IMR-90 (cell line): ENCODE results near the gene DNPH1. TPM values are rescaled to one million over a fixed set of nuclear protein-coding genes. Genes with fewer than 3 reads are reported as not detected.

Source experiments
- ATAC-seq: fragments of 200-7000 bp; cut with Tn5 transposase; 2 replicates; pipeline ENCODE4 v1.9.1; 2020; ENCODE audit warnings: low read depth, mild to moderate bottlenecking, moderate library complexity
- BruUV-seq: library from RNA; stranded (reverse); fragments of 400-500 nt; replicated peaks from 2 replicates; lab custom pipeline; 2021; lab: Mats Ljungman, UMichigan
- CTCF ChIA-PET: fragments of 300-600 bp; formaldehyde crosslinking; extraction: SDS; loops from one replicate; lab custom pipeline; 2021; ENCODE audit warnings: antibody characterized with exemption; lab: Yijun Ruan, JAX
- POLR2A ChIA-PET: fragments of 300-600 bp; sonication (Branson Sonifier 250); formaldehyde crosslinking; loops from one replicate; lab custom pipeline; 2022; ENCODE audit warnings: antibody characterized with exemption; ENCODE audit not compliant: unreplicated experiment; lab: Charles Lee
- DNase-seq: peaks from one replicate; pipeline ENCODE4 v3.0.0; 2013
- H2AFZ ChIP-seq: replicated peaks from 2 replicates; pipeline ENCODE3; 2013; ENCODE audit warnings: low read length, mild to moderate bottlenecking; ENCODE audit not compliant: poor library complexity
- H2AK5ac ChIP-seq: 2 replicates; pipeline ENCODE4 v1.6.1; 2013; ENCODE audit warnings: low read depth, low read length, inconsistent platforms
- H2AK9ac ChIP-seq: replicated peaks from 2 replicates; pipeline ENCODE3; 2013; ENCODE audit warnings: mild to moderate bottlenecking, low read depth, low read length, moderate library complexity; ENCODE audit not compliant: poor library complexity
- H2BK120ac ChIP-seq: 2 replicates; pipeline ENCODE4 v1.6.1; 2013; ENCODE audit warnings: low read depth, low read length, inconsistent platforms
- H2BK15ac ChIP-seq: 3 replicates; pipeline ENCODE4 v1.6.1; 2013; ENCODE audit warnings: low read depth, low read length, inconsistent platforms
- H2BK20ac ChIP-seq: 2 replicates; pipeline ENCODE4 v1.6.1; 2013; ENCODE audit warnings: low read depth, mild to moderate bottlenecking, inconsistent platforms, low read length, moderate library complexity
- H2BK5ac ChIP-seq: 2 replicates; pipeline ENCODE4 v1.6.1; 2013; ENCODE audit warnings: mild to moderate bottlenecking, low read depth, low read length, inconsistent platforms; ENCODE audit not compliant: poor library complexity, severe bottlenecking
- H3K14ac ChIP-seq: replicated peaks from 2 replicates; pipeline ENCODE4 v1.6.1; 2013; ENCODE audit warnings: low read depth, low read length, inconsistent platforms
- H3K18ac ChIP-seq: 2 replicates; pipeline ENCODE4 v1.6.1; 2013; ENCODE audit warnings: low read depth, low read length, control low read depth
- H3K23ac ChIP-seq: 2 replicates; pipeline ENCODE4 v1.6.1; 2013; ENCODE audit warnings: low read depth, low read length, inconsistent platforms
- H3K27ac ChIP-seq: 2 replicates; pipeline ENCODE4 v1.5.1; 2013; ENCODE audit warnings: mild to moderate bottlenecking, control low read depth, low read length; ENCODE audit not compliant: insufficient read depth
- H3K27me3 ChIP-seq: 2 replicates; pipeline ENCODE4 v1.6.1; 2013; ENCODE audit warnings: low read length; ENCODE audit not compliant: control insufficient read depth, insufficient read depth
- H3K36me3 ChIP-seq: 2 replicates; pipeline ENCODE4 v1.6.1; 2013; ENCODE audit warnings: low read length, mixed read lengths; ENCODE audit not compliant: control insufficient read depth, insufficient read depth
- H3K4ac ChIP-seq: 2 replicates; pipeline ENCODE4 v1.6.1; 2013; ENCODE audit warnings: low read depth, low read length, inconsistent platforms
- H3K4me1 ChIP-seq: 2 replicates; pipeline ENCODE4 v1.6.1; 2013; ENCODE audit warnings: low read length, mixed read lengths; ENCODE audit not compliant: control insufficient read depth, insufficient read depth
- H3K4me2 ChIP-seq: 2 replicates; pipeline ENCODE4 v1.6.1; 2013; ENCODE audit warnings: low read depth, mild to moderate bottlenecking, control low read depth, low read length, moderate library complexity
- H3K4me3 ChIP-seq: 2 replicates; pipeline ENCODE4 v1.5.1; 2013; ENCODE audit warnings: low read depth, mild to moderate bottlenecking, control low read depth, low read length, moderate library complexity; ENCODE audit not compliant: insufficient read depth
- H3K56ac ChIP-seq: 2 replicates; pipeline ENCODE4 v1.6.1; 2013; ENCODE audit warnings: low read length, inconsistent platforms; ENCODE audit not compliant: insufficient read depth; ENCODE audit errors: extremely low read depth
- H3K79me1 ChIP-seq, 2 experiments: 2 replicates each; pipeline ENCODE4 v1.6.1; 2013; ENCODE audit warnings: low read length in 2 of 2, inconsistent platforms in 1 of 2, low read depth in 1 of 2
- H3K9ac ChIP-seq: 2 replicates; pipeline ENCODE4 v1.6.1; 2013; ENCODE audit warnings: low read depth, low read length, control low read depth
- H3K9me1 ChIP-seq: 2 replicates; pipeline ENCODE4 v1.6.1; 2013; ENCODE audit warnings: low read length, inconsistent platforms; ENCODE audit not compliant: insufficient read depth
- H3K9me3 ChIP-seq: 2 replicates; pipeline ENCODE4 v1.6.1; 2013; ENCODE audit warnings: low read length; ENCODE audit not compliant: control insufficient read depth, insufficient read depth
- H4K20me1 ChIP-seq: 2 replicates; pipeline ENCODE4 v1.6.1; 2013; ENCODE audit warnings: low read length, inconsistent platforms; ENCODE audit not compliant: insufficient read depth
- H4K5ac ChIP-seq: 2 replicates; pipeline ENCODE4 v1.6.1; 2013; ENCODE audit warnings: mild to moderate bottlenecking, low read depth, low read length, control low read depth
- H4K8ac ChIP-seq, 2 experiments: 2 replicates each; pipeline ENCODE4 v1.6.1; 2013; ENCODE audit warnings: low read depth in 2 of 2, low read length in 2 of 2, control low read depth in 1 of 2, inconsistent platforms in 1 of 2
- H4K91ac ChIP-seq: 2 replicates; pipeline ENCODE4 v1.6.1; 2013; ENCODE audit warnings: low read depth, low read length, inconsistent platforms; ENCODE audit not compliant: insufficient read depth
- BHLHE40 ChIP-seq: fragments of 150-350 bp; IDR thresholded peaks from 2 replicates; pipeline ENCODE4 v1.6.1; 2016; ENCODE audit warnings: mild to moderate bottlenecking, low read depth, low read length
- CEBPB ChIP-seq: IDR thresholded peaks from 2 replicates; pipeline ENCODE4 v1.6.1; 2012; ENCODE audit warnings: low read depth, low read length, improper control_type of control experiment
- CHD1 ChIP-seq: IDR thresholded peaks from 2 replicates; pipeline ENCODE4 v1.6.1; 2012; ENCODE audit warnings: low read depth, low read length, improper control_type of control experiment
- FOS ChIP-seq: fragments of 150-350 bp; IDR thresholded peaks from 2 replicates; pipeline ENCODE4 v1.6.1; 2016; ENCODE audit warnings: low read depth, low read length
- MAFK ChIP-seq: IDR thresholded peaks from 2 replicates; pipeline ENCODE4 v1.6.1; 2012; ENCODE audit warnings: low read depth, low read length, improper control_type of control experiment
- MAZ ChIP-seq: IDR thresholded peaks from 2 replicates; pipeline ENCODE4 v1.6.1; 2012; ENCODE audit warnings: low read depth, mild to moderate bottlenecking, low read length, improper control_type of control experiment, moderate library complexity, borderline replicate concordance
- MXI1 ChIP-seq: IDR thresholded peaks from 2 replicates; pipeline ENCODE4 v1.6.1; 2012; ENCODE audit warnings: low read depth, mild to moderate bottlenecking, low read length, moderate library complexity, borderline replicate concordance
- NFE2L2 ChIP-seq: fragments of 150-350 bp; IDR thresholded peaks from 2 replicates; pipeline ENCODE4 v1.6.1; 2016; ENCODE audit warnings: low read depth, mild to moderate bottlenecking, low read length
- POLR2A ChIP-seq: IDR thresholded peaks from 2 replicates; pipeline ENCODE4 v1.6.1; 2012; ENCODE audit warnings: mild to moderate bottlenecking, low read depth, low read length
- RAD21 ChIP-seq: IDR thresholded peaks from 2 replicates; pipeline ENCODE4 v1.6.1; 2012; ENCODE audit warnings: low read length, improper control_type of control experiment
- RCOR1 ChIP-seq: IDR thresholded peaks from 2 replicates; pipeline ENCODE4 v1.6.1; 2012; ENCODE audit warnings: mild to moderate bottlenecking, low read length, improper control_type of control experiment; ENCODE audit not compliant: insufficient replicate concordance
- RFX5 ChIP-seq: IDR thresholded peaks from 2 replicates; pipeline ENCODE4 v1.8.0; 2012; ENCODE audit warnings: low read depth, mild to moderate bottlenecking, low read length, moderate library complexity
- SMC3 ChIP-seq: fragments of 150-350 bp; IDR thresholded peaks from 2 replicates; pipeline ENCODE4 v1.6.1; 2016; ENCODE audit warnings: low read depth, mild to moderate bottlenecking, antibody characterized with exemption, low read length, moderate library complexity
- WGBS, 2 experiments: methylation state at CpG; one replicate each; pipeline versions ENCODE4 v1.1.5 to v1.1.7; 2013; ENCODE audit warnings: missing lambda C conversion rate in 2 of 2; ENCODE audit not compliant: insufficient read length in 1 of 2; ENCODE audit errors: extremely low coverage in 2 of 2; 5-methylcytosine and 5-hydroxymethylcytosine counted together
- dilution Hi-C: fragments of 300-500 bp; cut with HindIII; formaldehyde crosslinking; loops from one replicate; pipeline ENCODE4 v1.14.3; 2018; ENCODE audit warnings: low sequenced_read_pairs; ENCODE audit not compliant: unreplicated experiment
- in situ Hi-C: fragments of 300-500 bp; cut with MboI; formaldehyde crosslinking; loops from 3 replicates; pipeline ENCODE4 v1.14.3; 2019; ENCODE audit warnings: low sequenced_read_pairs, inconsistent platforms, mixed read lengths
- intact Hi-C: fragments of 100-400 bp; cut with micrococcal nuclease; formaldehyde crosslinking; loops from 2 replicates; pipeline ENCODE4 v1.10.0; 2022
- polyA plus RNA-seq, 3 experiments: library from polyadenylated mRNA; depleted of rRNA; stranded (reverse); fragments of >200 nt; gene quantifications; 2 replicates each; pipeline ENCODE4 v1.2.3, GENCODE V29; 2012; ENCODE audit warnings: low replicate concordance in 1 of 3
- total RNA-seq: library from RNA; depleted of rRNA; stranded (reverse); fragments of >200 nt; gene quantifications from 2 replicates; pipeline ENCODE4 v1.2.3, GENCODE V29; 2012
- TF ChIP-seq, protein P1 (sequence below): fragments of 150-350 bp; IDR thresholded peaks from 2 replicates; pipeline ENCODE4 v1.6.1; 2016; ENCODE audit warnings: low read depth, mild to moderate bottlenecking, low read length, moderate library complexity, borderline replicate concordance
- TF ChIP-seq, protein P2 (sequence below): conservative IDR thresholded peaks from 2 replicates; pipeline ENCODE4 v1.5.1; 2012; ENCODE audit warnings: mild to moderate bottlenecking, low read depth, low read length, improper control_type of control experiment
- TF ChIP-seq, protein P3 (sequence below): fragments of 150-350 bp; IDR thresholded peaks from 2 replicates; pipeline ENCODE4 v1.6.1; 2017; ENCODE audit warnings: mild to moderate bottlenecking, antibody characterized with exemption, low read length, low read depth

DNPH1 gene
- total and polyA plus RNA-seq, 2 of the 4 experiments (the other 2 are of a cell fraction): 19.0 to 47.8 TPM

DNA sequence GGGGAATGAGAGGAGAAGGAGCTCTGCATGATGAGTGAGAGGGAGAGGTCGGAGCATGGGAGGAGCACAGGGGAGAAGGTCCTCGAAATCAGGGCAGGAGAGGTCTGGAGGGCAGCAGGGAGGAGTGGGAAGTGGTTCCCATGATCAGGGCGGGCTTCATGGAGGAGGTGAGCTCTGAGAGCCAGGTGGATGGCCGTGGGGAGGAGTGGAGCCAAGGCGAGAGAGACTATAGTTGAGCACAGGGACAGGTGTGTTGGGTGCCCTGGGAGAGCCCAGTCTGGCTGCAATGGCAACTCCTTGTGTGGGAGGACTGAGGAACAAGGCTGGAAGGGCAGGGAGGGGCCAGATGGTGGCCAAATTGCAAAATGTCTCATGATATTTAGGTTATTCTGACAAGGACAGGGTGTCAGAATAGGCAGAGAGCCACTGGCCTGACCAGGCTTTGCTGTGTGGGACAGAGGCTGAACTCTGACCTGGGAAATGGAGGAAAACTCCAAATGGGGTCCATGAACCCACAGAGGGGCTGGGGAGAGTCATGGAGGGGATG lies 35.4 kb upstream of the DNPH1 start:
- Histone ChIP-seq H4K20me1 (no peaks in the 10 kb centered on the region), H3K56ac (no peak overlapping the region), H2BK120ac (no peak overlapping the region), H2BK5ac (no peak overlapping the region), H2AFZ (peak overlapping the region; percentile 40), H3K36me3 (no peaks in the 10 kb centered on the region), H3K9me3 (no peaks in the 10 kb centered on the region), H3K9ac (no peak overlapping the region), H2AK9ac (peak overlapping the region; percentile 47), H3K79me1 (no peaks in the 10 kb centered on the region), H4K8ac (no peak overlapping the region), H3K14ac (no peak overlapping the region), H3K9me1 (peaks cover 8% of the 10 kb centered on the region), H3K4me3 (no peak overlapping the region), H2BK20ac (no peak overlapping the region), H4K5ac (no peak overlapping the region), H4K91ac (no peak overlapping the region), H3K27me3 (peaks cover 42% of the 10 kb centered on the region), H3K4me2 (no peak overlapping the region), H3K27ac (no peak overlapping the region), H3K4me1 (peaks cover 2% of the 10 kb centered on the region; the same call in 1 of the 2 replicates), H3K18ac (no peak overlapping the region), H2BK15ac (no peak overlapping the region), H3K23ac (no peak overlapping the region), H3K4ac (no peak overlapping the region), H2AK5ac (no peak overlapping the region)
- in situ Hi-C loops: loop anchor here (5.0 kb wide), 1 partner anchor 68 kb away; no protein-coding TSS in a partner anchor
- ATAC-seq: no peak
- dilution Hi-C loops: no loop called here
- BruUV-seq: no TSS peak
- intact Hi-C loops: no loop called here
- ChIA-PET CTCF (interaction anchor here (0.6 to 2.1 kb wide), 2 partner anchors 69 to 508 kb away, joined by 3 to 6 read pairs; no protein-coding TSS in a partner anchor), POLR2A (no interaction called here)
- DNase-seq: no peak
- 80% methylated on average over 3 of the region's 5 CpGs; no CpG with 5 or more reads in 1 of the 2 experiments for WGBS, 2 experiments
- TF ChIP-seq, protein P1, sequence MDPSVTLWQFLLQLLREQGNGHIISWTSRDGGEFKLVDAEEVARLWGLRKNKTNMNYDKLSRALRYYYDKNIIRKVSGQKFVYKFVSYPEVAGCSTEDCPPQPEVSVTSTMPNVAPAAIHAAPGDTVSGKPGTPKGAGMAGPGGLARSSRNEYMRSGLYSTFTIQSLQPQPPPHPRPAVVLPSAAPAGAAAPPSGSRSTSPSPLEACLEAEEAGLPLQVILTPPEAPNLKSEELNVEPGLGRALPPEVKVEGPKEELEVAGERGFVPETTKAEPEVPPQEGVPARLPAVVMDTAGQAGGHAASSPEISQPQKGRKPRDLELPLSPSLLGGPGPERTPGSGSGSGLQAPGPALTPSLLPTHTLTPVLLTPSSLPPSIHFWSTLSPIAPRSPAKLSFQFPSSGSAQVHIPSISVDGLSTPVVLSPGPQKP: no peak
- TF ChIP-seq RFX5 (no peak), FOS (no peak), SMC3 (no peak), MAFK (no peak), RAD21 (no peak), MXI1 (no peak), CHD1 (no peak), NFE2L2 (no peak), MAZ (no peak), POLR2A (no peak), RCOR1 (no peak), CEBPB (no peak), BHLHE40 (no peak)
- TF ChIP-seq, protein P2, sequence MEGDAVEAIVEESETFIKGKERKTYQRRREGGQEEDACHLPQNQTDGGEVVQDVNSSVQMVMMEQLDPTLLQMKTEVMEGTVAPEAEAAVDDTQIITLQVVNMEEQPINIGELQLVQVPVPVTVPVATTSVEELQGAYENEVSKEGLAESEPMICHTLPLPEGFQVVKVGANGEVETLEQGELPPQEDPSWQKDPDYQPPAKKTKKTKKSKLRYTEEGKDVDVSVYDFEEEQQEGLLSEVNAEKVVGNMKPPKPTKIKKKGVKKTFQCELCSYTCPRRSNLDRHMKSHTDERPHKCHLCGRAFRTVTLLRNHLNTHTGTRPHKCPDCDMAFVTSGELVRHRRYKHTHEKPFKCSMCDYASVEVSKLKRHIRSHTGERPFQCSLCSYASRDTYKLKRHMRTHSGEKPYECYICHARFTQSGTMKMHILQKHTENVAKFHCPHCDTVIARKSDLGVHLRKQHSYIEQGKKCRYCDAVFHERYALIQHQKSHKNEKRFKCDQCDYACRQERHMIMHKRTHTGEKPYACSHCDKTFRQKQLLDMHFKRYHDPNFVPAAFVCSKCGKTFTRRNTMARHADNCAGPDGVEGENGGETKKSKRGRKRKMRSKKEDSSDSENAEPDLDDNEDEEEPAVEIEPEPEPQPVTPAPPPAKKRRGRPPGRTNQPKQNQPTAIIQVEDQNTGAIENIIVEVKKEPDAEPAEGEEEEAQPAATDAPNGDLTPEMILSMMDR: no peak
- TF ChIP-seq, protein P3, sequence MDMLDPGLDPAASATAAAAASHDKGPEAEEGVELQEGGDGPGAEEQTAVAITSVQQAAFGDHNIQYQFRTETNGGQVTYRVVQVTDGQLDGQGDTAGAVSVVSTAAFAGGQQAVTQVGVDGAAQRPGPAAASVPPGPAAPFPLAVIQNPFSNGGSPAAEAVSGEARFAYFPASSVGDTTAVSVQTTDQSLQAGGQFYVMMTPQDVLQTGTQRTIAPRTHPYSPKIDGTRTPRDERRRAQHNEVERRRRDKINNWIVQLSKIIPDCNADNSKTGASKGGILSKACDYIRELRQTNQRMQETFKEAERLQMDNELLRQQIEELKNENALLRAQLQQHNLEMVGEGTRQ: no peak
